GM18951 (cell line): Measurements from ENCODE around the gene SGF29.
"Not testable (repeated sequence)": the region's sequence is repeated elsewhere in the genome, so short reads cannot be mapped to it uniquely, and the experiment has no call there.

Source experiments
- POLR2A ChIP-seq: IDR thresholded peaks from 4 replicates; pipeline ENCODE4 v1.6.1; 2011; ENCODE audit warnings: mild to moderate bottlenecking; ENCODE audit not compliant: insufficient read length, insufficient read depth; ENCODE audit errors: extremely low read depth
- in situ Hi-C: fragments of 300-500 bp; cut with MboI; formaldehyde crosslinking; loops from one replicate; pipeline ENCODE4 v1.12.0; 2022; ENCODE audit warnings: low sequenced_read_pairs, mixed read lengths, inconsistent platforms; ENCODE audit not compliant: unreplicated experiment

Gene SGF29

DNA sequence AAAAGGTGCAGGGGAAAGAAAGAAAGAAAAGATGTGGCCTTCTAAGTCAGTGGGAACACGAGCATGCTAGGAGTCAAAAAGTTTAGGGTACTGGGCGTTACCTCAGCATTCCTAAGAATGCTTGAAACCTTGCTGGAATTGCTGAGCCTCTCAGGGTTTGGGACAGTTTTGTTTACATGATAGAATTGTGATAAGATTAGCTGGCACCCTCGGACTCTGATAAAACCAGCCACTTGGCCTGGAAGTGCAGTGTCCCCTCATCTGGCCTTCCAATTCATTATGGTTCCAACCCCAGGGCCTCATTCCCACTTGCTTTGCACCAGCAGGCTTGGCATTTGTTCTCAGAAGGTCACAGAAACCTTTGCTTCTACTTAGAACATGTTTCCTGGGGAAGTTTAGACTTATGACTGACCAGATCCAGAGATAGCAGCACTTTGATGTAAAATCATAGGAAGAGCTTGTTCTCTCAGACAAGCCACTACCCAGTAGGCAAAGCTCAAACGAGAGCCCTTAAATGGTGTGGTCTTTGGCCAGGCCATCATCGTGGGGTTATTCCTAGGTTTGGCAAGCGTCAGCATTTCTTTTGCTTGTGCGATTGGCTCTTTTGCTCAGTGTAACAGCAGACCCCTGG lies 8.0 kb downstream of the SGF29 start:
- no peak for TF ChIP-seq POLR2A
- in situ Hi-C loops: no loop called here

- in situ Hi-C loops: no loop called here
- TF ChIP-seq POLR2A: no peak
Observed at GRCh38 chr16:28562199-28562598, 8.5 kb downstream of the SGF29 start.

GRCh38 chr16:28563218-28563617 lies 9.5 kb downstream of the SGF29 start:
- TF ChIP-seq POLR2A: no peak
- in situ Hi-C loops: no loop called here

DNA sequence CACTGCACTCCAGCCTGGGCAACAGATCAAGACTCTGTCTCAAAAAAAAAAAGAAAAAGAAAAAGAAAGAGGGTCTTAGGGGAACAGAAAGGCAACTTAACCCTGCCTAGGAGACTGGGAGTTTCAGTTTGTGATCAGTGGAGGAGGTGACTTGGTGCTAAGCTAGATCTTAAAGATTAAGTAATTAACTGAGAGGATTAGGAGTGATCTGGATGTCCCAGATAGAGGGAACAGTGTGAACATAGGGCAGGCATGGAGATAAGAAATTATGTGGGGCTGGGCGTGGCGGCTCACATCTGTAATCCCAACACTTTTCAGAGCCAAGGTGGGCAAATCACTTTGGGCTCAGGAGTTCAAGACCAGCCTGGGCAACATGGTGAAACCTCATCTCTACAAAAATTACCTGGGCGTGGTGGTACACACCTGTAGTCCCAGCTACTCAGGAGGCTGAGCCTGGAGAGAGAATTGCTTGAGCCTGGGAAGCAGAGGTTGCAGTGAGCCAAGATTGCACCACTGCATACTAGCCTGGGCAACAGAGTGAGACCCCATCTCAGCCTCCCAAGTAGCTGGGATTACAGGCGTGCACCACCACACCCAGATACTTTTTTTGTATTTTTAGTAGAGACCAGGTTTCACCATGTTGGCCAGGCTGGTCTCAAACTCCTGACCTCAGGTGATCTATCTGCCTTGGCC lies 12.7 kb downstream of the SGF29 start:
- in situ Hi-C loops: not testable (repeated sequence)

- no peak for TF ChIP-seq POLR2A
- in situ Hi-C loops: no loop called here
Observed at GRCh38 chr16:28567292-28567691, 13.6 kb downstream of the SGF29 start.

GRCh38 chr16:28569021-28569420 lies 15.3 kb downstream of the SGF29 start:
- in situ Hi-C loops: no loop called here
- TF ChIP-seq POLR2A: no peak

- in situ Hi-C loops: no loop called here
- no peak for TF ChIP-seq POLR2A
Observed at GRCh38 chr16:28569968-28570752, 16.4 kb downstream of the SGF29 start.

- in situ Hi-C loops: no loop called here
- no peak for TF ChIP-seq POLR2A
Observed at GRCh38 chr16:28572696-28573510, 19.2 kb downstream of the SGF29 start.

DNA sequence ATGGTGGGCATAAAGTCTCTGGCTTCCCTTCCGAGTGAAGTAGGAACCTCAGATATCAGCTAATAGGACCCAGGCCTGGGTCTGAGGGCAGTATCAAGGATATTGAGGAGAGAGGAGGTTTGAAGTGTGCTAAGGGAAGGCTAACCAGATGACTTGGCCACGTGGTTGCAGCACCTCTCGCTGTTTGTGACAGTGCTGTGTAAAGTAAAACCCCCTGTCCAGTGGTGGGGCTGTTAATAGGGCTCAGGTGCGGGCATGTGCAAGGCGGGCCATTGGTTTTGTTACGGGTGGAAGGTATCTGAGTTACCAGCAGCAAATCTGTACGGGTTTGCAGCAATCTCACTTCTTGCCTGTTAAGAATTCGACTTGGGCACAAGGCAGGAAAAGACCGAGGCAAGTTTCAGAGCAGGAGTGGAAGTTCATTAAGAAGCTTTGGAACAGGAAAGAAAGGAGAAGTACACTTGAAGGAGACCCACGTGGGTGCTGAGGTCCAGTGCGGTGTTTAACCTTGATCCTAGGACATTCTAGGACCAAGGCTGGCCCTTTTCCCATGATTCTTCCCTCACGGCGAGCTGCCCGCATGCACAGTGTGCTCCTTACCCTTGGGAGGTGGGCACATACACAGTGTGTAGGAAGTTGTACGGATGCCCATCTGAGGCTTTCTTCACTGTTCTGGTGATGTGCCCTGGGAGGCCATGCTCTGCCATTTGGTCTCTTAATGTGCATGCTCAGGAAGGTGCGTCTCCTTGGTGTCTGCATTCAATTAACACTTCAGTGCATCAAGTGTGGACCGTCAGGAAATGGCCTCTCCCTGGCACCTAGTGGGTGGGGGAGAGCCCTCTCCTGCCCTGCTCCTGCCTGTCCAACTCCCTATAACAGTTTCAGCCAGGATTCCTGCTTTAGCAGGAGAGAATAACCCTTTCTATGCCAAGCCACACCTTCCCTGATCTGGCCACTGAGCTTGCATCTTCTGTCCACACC lies 20.3 kb downstream of the SGF29 start:
- in situ Hi-C loops: no loop called here
- no peak for TF ChIP-seq POLR2A

DNA sequence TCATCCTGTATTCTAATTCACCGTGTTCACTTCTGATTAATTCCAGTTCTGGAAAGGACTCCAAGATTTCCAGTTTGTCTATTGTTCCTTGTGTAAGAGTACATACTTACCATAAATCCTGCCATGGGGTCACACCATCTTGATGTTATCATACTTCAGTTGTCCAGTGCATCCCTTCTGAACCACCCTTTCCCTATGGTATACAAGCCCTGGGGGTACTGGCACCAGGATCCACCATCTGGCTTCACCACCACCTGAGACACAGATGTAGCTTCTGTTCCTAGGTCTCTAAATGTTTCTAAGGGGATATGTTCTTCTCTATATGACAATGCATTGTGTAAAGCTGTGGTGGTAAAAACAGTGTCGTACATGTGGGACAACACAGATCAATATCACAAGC lies 21.2 kb downstream of the SGF29 start:
- in situ Hi-C loops: no loop called here
- no peak for TF ChIP-seq POLR2A

GRCh38 chr16:28575446-28576109 lies 21.9 kb downstream of the SGF29 start:
- in situ Hi-C loops: no loop called here
- no peak for TF ChIP-seq POLR2A
